HepG2 (cell line): ENCODE measurements around the gene PACS2. TPM values are rescaled to one million over a fixed set of nuclear protein-coding genes. Genes with fewer than 3 reads are reported as not detected.

ENCODE experiments used
- ATAC-seq: fragments of 200-7000 bp; cut with Tn5 transposase; 3 replicates; pipeline ENCODE4 v1.9.1; 2020; ENCODE audit warnings: mild to moderate bottlenecking, moderate library complexity
- BruUV-seq: library from RNA; stranded (reverse); fragments of 400-500 nt; replicated peaks from 2 replicates; lab custom pipeline; 2021; lab: Mats Ljungman, UMichigan
- CTCF ChIA-PET: fragments of 300-600 bp; formaldehyde crosslinking; extraction: SDS; loops from one replicate; lab custom pipeline; 2021; ENCODE audit warnings: low total read pairs, inconsistent platforms, low intra/inter-chr PET ratio; lab: Yijun Ruan, JAX
- POLR2A ChIA-PET: fragments of 350-600 bp; sonication (Branson Sonifier 250); formaldehyde crosslinking; loops from one replicate; lab custom pipeline; 2020; ENCODE audit warnings: antibody characterized with exemption, inconsistent platforms; lab: Yijun Ruan, JAX
- DNase-seq: peaks from one replicate; pipeline ENCODE4 v3.0.0-alpha.2; 2015; ENCODE audit warnings: low spot score
- FAIRE-seq: peaks from 3 replicates; lab custom pipeline; 2011; peaks lifted over from hg19 to GRCh38; lab: Jason Lieb, UNC
- H2AFZ ChIP-seq: one replicate; pipeline ENCODE4 v1.6.1; 2011; ENCODE audit warnings: low read length, inconsistent platforms
- H3K27ac ChIP-seq: fragments of 300-600 bp; 3 replicates; pipeline ENCODE4 v1.8.0; 2011; ENCODE audit warnings: mixed run types, mild to moderate bottlenecking, mixed read lengths, low read length, inconsistent platforms; ENCODE audit not compliant: insufficient read depth; ENCODE audit errors: extremely low read length
- H3K27me3 ChIP-seq, 2 experiments: fragments of 200-600 bp in 1 of 2; 2 replicates in 1 of 2; 3 replicates in 1 of 2; pipeline versions ENCODE4 v1.6.0 to v1.8.0; 2011; ENCODE audit warnings: low read length in 2 of 2, mild to moderate bottlenecking in 2 of 2, moderate library complexity in 2 of 2, inconsistent platforms in 1 of 2; ENCODE audit not compliant: insufficient read depth in 2 of 2, control insufficient read depth in 1 of 2
- H3K36me3 ChIP-seq, 2 experiments: fragments of 200-600 bp in 1 of 2; replicated peaks in 1 of 2; 2 replicates in 1 of 2; 3 replicates in 1 of 2; pipeline versions ENCODE4 v1.5.1 to v1.8.0; 2011; ENCODE audit warnings: low read length in 2 of 2, inconsistent platforms in 1 of 2; ENCODE audit not compliant: insufficient read depth in 2 of 2, control insufficient read depth in 1 of 2
- H3K4me1 ChIP-seq: 2 replicates; pipeline ENCODE4 v1.5.1; 2012; ENCODE audit warnings: low read length, inconsistent platforms; ENCODE audit not compliant: insufficient read depth
- H3K4me2 ChIP-seq: 2 replicates; pipeline ENCODE4 v1.6.0; 2011; ENCODE audit warnings: low read depth, low read length, inconsistent platforms
- H3K4me3 ChIP-seq, 3 experiments: fragments of 200-600 bp in 1 of 3; sonication (generic), shearing (Covaris generic) in 1 of 3; replicated peaks in 1 of 3; 2 replicates each; pipeline ENCODE4 v1.5.1; 2011 to 2016; ENCODE audit warnings: low read length in 3 of 3, inconsistent platforms in 2 of 3, low read depth in 2 of 3, mild to moderate bottlenecking in 2 of 3, control low read depth in 1 of 3, mixed read lengths in 1 of 3; ENCODE audit not compliant: insufficient read depth in 1 of 3
- H3K79me2 ChIP-seq: one replicate; pipeline ENCODE4 v1.6.1; 2011; ENCODE audit warnings: low read length, inconsistent platforms; ENCODE audit not compliant: insufficient read depth
- H3K9ac ChIP-seq: 2 replicates; pipeline ENCODE4 v1.6.0; 2011; ENCODE audit warnings: mild to moderate bottlenecking, low read depth, low read length, inconsistent platforms; ENCODE audit not compliant: insufficient read depth
- H3K9me3 ChIP-seq: 2 replicates; pipeline ENCODE4 v1.5.1; 2012; ENCODE audit warnings: mild to moderate bottlenecking, low read length
- H4K20me1 ChIP-seq: 2 replicates; pipeline ENCODE4 v1.6.0; 2011; ENCODE audit warnings: inconsistent platforms, mild to moderate bottlenecking, low read length, moderate library complexity; ENCODE audit not compliant: insufficient read depth
- KDM2A ChIP-seq: sonication (generic); formaldehyde crosslinking; IDR thresholded peaks from 2 replicates; pipeline ENCODE4 v1.4.0; 2020; ENCODE audit warnings: low read depth, missing genetic modification reagents, borderline replicate concordance
- MED1 ChIP-seq: sonication (generic); formaldehyde crosslinking; IDR thresholded peaks from 2 replicates; pipeline ENCODE4 v1.4.0; 2020; ENCODE audit warnings: missing genetic modification reagents
- TBX2 ChIP-seq: sonication (generic); formaldehyde crosslinking; IDR thresholded peaks from 2 replicates; pipeline ENCODE4 v1.5.0; 2020; ENCODE audit warnings: missing genetic modification reagents, mild to moderate bottlenecking, borderline replicate concordance
- ZNF318 ChIP-seq: sonication (generic); formaldehyde crosslinking; IDR thresholded peaks from 2 replicates; pipeline ENCODE4 v1.4.0; 2020; ENCODE audit warnings: mild to moderate bottlenecking, missing genetic modification reagents
- WGBS: methylation state at CpG from one replicate; pipeline ENCODE4 v1.1.6; 2017; ENCODE audit warnings: low lambda C conversion rate; 5-methylcytosine and 5-hydroxymethylcytosine counted together
- in situ Hi-C: cut with HindIII; loops from 2 replicates; pipeline ENCODE4 v1.10.0; 2017; ENCODE audit warnings: low pct_unique_long_range_greater_than_20kb; ENCODE audit not compliant: extremely low pct_ligation_motif_present
- intact Hi-C: fragments of 100-400 bp; cut with micrococcal nuclease; formaldehyde crosslinking; loops from one replicate; pipeline ENCODE4 v1.10.0; 2022; ENCODE audit not compliant: unreplicated experiment
- polyA plus RNA-seq, 8 experiments: library from polyadenylated mRNA; depleted of rRNA in 3 of 8; stranded (reverse) in 7 of 8; unstranded in 1 of 8; fragments of >200 nt; fragmentation: Illumina TruSeq in 4 of 8; extraction: Trizol in 4 of 8; gene quantifications; 2 replicates each; pipeline versions ENCODE4 v1.2.1 to v1.2.3, GENCODE V29; 2011 to 2016; ENCODE audit warnings: low read depth in 4 of 8, missing spikeins in 1 of 8, mixed read lengths in 1 of 8; ENCODE audit not compliant: insufficient read depth in 1 of 8
- total RNA-seq, 5 experiments: library from RNA; depleted of rRNA; stranded (reverse); fragments of >200 nt; fragmentation: Illumina TruSeq; extraction: Trizol; gene quantifications; 2 replicates each; pipeline ENCODE4 v1.2.3, GENCODE V29; 2016; ENCODE audit warnings: low read depth in 1 of 5

The PACS2 gene
- total and polyA plus RNA-seq, 2 of the 13 experiments (the other 11 are each of a cell fraction or from before 2014, with no cell fraction given): 23.6 to 27.6 TPM

- no peak for TF ChIP-seq ZNF318 (CRISPR knock-in tag)
- no peak for TF ChIP-seq MED1
- no peak for TF ChIP-seq TBX2 (CRISPR knock-in tag)
Observed at GRCh38 chr14:105316577-105316941, 2.0 kb downstream of the PACS2 start (continued).

GRCh38 chr14:105316968-105317510 is 2.5 kb downstream of the PACS2 start:
- no TSS peak for BruUV-seq
- ChIA-PET CTCF (no interaction called here), POLR2A (interaction anchor here (2.0 kb wide), 1 partner anchor 16 kb away, joined by 7 read pairs; the partner anchor contains the start of gene BRF1)
- Histone ChIP-seq H3K27me3 (no peaks in the 10 kb centered on the region), H3K4me3 (no peak overlapping the region), H3K9me3 (no peaks in the 10 kb centered on the region), H3K36me3 (no peaks in the 10 kb centered on the region), H4K20me1 (peaks cover 4% of the 10 kb centered on the region; the same call in 1 of the 2 replicates), H2AFZ (no peak overlapping the region), H3K79me2 (peaks cover 40% of the 10 kb centered on the region), H3K4me1 (peaks cover 24% of the 10 kb centered on the region), H3K27ac (no peak overlapping the region), H3K4me2 (peak overlapping the region; percentile 13; the same call in 1 of the 2 replicates), H3K9ac (no peak overlapping the region)
- TF ChIP-seq KDM2A (CRISPR knock-in tag): no peak
- DNase-seq: no peak
- no peak for FAIRE-seq
- 93% methylated on average over 18 of the region's 18 CpGs for WGBS
- intact Hi-C loops (loop anchor here (10.0 kb wide), 1 partner anchor 178 kb away; the partner anchor contains the start of gene TEDC1), in situ Hi-C loops (no loop called here)
- ATAC-seq: no peak
